ENCODE data around the gene TOR3A.
"Not testable (repeated sequence)": the region's sequence is repeated elsewhere in the genome, so short reads cannot be mapped to it uniquely, and the experiment has no call there.

Gene TOR3A

GRCh38 chr1:179127163-179127895 is 45.5 kb downstream of the TOR3A start:
- H3K4me3 ChIP-seq (ENCODE audit: low read length) = no peak overlapping the region
- H3K27ac ChIP-seq (ENCODE audit: low read depth, low read length) = no peak overlapping the region
- H3K9me3 ChIP-seq (ENCODE audit: control insufficient read depth, insufficient read depth, low read length) = no peaks in the 10 kb centered on the region
- no peaks in the 10 kb centered on the region for H3K9me2 ChIP-seq (replicated peaks; ENCODE audit: control insufficient read depth, low read length)
- H3F3A ChIP-seq (ENCODE audit: control insufficient read depth, insufficient read depth) = no peaks in the 10 kb centered on the region
- H3K36me3 ChIP-seq (ENCODE audit: control insufficient read depth, low read length) = peaks cover 16% of the 10 kb centered on the region
- no peak overlapping the region for H3K4me2 ChIP-seq (ENCODE audit: low read length)
- H3K27me3 ChIP-seq (ENCODE audit: control insufficient read depth, low read length) = no peaks in the 10 kb centered on the region
- no peaks in the 10 kb centered on the region for H3K79me2 ChIP-seq (ENCODE audit: control insufficient read depth, low read length)
- H3K4me1 ChIP-seq (ENCODE audit: control insufficient read depth, low read length) = peaks cover 24% of the 10 kb centered on the region
- no peaks in the 10 kb centered on the region for H4K20me1 ChIP-seq (ENCODE audit: control insufficient read depth, insufficient read depth, low read depth, low read length)
- TF ChIP-seq CTCF (IDR thresholded peaks at IDR 0.05; ENCODE audit: low read depth, low read length, poor library complexity, severe bottlenecking) = no peak
- TF ChIP-seq EZH2phosphoT487 (IDR thresholded peaks at IDR 0.05; ENCODE audit: borderline replicate concordance, low read length) = no peak

- no peaks in the 10 kb centered on the region for H3K79me2 ChIP-seq (ENCODE audit: control insufficient read depth, low read length)
- no peaks in the 10 kb centered on the region for H3K27me3 ChIP-seq (ENCODE audit: control insufficient read depth, low read length)
- no peaks in the 10 kb centered on the region for H3K9me3 ChIP-seq (ENCODE audit: control insufficient read depth, insufficient read depth, low read length)
- no peak overlapping the region for H3K4me3 ChIP-seq (ENCODE audit: low read length)
- TF ChIP-seq EZH2phosphoT487 (IDR thresholded peaks at IDR 0.05; ENCODE audit: borderline replicate concordance, low read length) (no peak), CTCF (IDR thresholded peaks at IDR 0.05; ENCODE audit: low read depth, low read length, poor library complexity, severe bottlenecking) (no peak)
- H3K27ac ChIP-seq (ENCODE audit: low read depth, low read length) = no peak overlapping the region
- H3F3A ChIP-seq (ENCODE audit: control insufficient read depth, insufficient read depth) = no peaks in the 10 kb centered on the region
- peaks cover 16% of the 10 kb centered on the region for H3K36me3 ChIP-seq (ENCODE audit: control insufficient read depth, low read length)
- peaks cover 24% of the 10 kb centered on the region for H3K4me1 ChIP-seq (ENCODE audit: control insufficient read depth, low read length)
- no peaks in the 10 kb centered on the region for H3K9me2 ChIP-seq (replicated peaks; ENCODE audit: control insufficient read depth, low read length)
- no peak overlapping the region for H3K4me2 ChIP-seq (ENCODE audit: low read length)
- H4K20me1 ChIP-seq (ENCODE audit: control insufficient read depth, insufficient read depth, low read depth, low read length) = no peaks in the 10 kb centered on the region
These were observed 46.6 kb downstream of the TOR3A start for GRCh38 chr1:179128520-179128919.

GRCh38 chr1:179129702-179130473 is 48.0 kb downstream of the TOR3A start:
- H3K9me2 ChIP-seq (replicated peaks; ENCODE audit: control insufficient read depth, low read length) = no peaks in the 10 kb centered on the region
- H3K4me1 ChIP-seq (ENCODE audit: control insufficient read depth, low read length) = peaks cover 20% of the 10 kb centered on the region
- peak overlapping the region; percentile 83 for H3K4me2 ChIP-seq (ENCODE audit: low read length)
- H3K27me3 ChIP-seq (ENCODE audit: control insufficient read depth, low read length) = no peaks in the 10 kb centered on the region
- H3K9me3 ChIP-seq (ENCODE audit: control insufficient read depth, insufficient read depth, low read length) = no peaks in the 10 kb centered on the region
- no peaks in the 10 kb centered on the region for H4K20me1 ChIP-seq (ENCODE audit: control insufficient read depth, insufficient read depth, low read depth, low read length)
- H3K4me3 ChIP-seq (ENCODE audit: low read length) = peak overlapping the region; percentile 64
- H3K36me3 ChIP-seq (ENCODE audit: control insufficient read depth, low read length) = peaks cover 16% of the 10 kb centered on the region
- H3F3A ChIP-seq (ENCODE audit: control insufficient read depth, insufficient read depth) = no peaks in the 10 kb centered on the region
- TF ChIP-seq CTCF (IDR thresholded peaks at IDR 0.05; ENCODE audit: low read depth, low read length, poor library complexity, severe bottlenecking) = no peak
- no peak for TF ChIP-seq EZH2phosphoT487 (IDR thresholded peaks at IDR 0.05; ENCODE audit: borderline replicate concordance, low read length)
- H3K79me2 ChIP-seq (ENCODE audit: control insufficient read depth, low read length) = no peaks in the 10 kb centered on the region
- no peak overlapping the region for H3K27ac ChIP-seq (ENCODE audit: low read depth, low read length)

GRCh38 chr1:179135168-179135567 is 53.3 kb downstream of the TOR3A start:
- not testable (repeated sequence) for H3K27ac ChIP-seq (ENCODE audit: low read depth, low read length); H3K9me3 ChIP-seq (ENCODE audit: control insufficient read depth, insufficient read depth, low read length); H4K20me1 ChIP-seq (ENCODE audit: control insufficient read depth, insufficient read depth, low read depth, low read length); H3F3A ChIP-seq (ENCODE audit: control insufficient read depth, insufficient read depth); H3K4me1 ChIP-seq (ENCODE audit: control insufficient read depth, low read length); H3K4me2 ChIP-seq (ENCODE audit: low read length); H3K27me3 ChIP-seq (ENCODE audit: control insufficient read depth, low read length); H3K4me3 ChIP-seq (ENCODE audit: low read length); H3K36me3 ChIP-seq (ENCODE audit: control insufficient read depth, low read length); H3K9me2 ChIP-seq (replicated peaks; ENCODE audit: control insufficient read depth, low read length)
- peaks cover 14% of the 10 kb centered on the region for H3K79me2 ChIP-seq (ENCODE audit: control insufficient read depth, low read length)

- H3K4me1 ChIP-seq (ENCODE audit: control insufficient read depth, low read length); H3K4me3 ChIP-seq (ENCODE audit: low read length); H3K27ac ChIP-seq (ENCODE audit: low read depth, low read length); H4K20me1 ChIP-seq (ENCODE audit: control insufficient read depth, insufficient read depth, low read depth, low read length); H3K4me2 ChIP-seq (ENCODE audit: low read length); H3K27me3 ChIP-seq (ENCODE audit: control insufficient read depth, low read length); H3K9me2 ChIP-seq (replicated peaks; ENCODE audit: control insufficient read depth, low read length); H3K9me3 ChIP-seq (ENCODE audit: control insufficient read depth, insufficient read depth, low read length); H3K36me3 ChIP-seq (ENCODE audit: control insufficient read depth, low read length); H3F3A ChIP-seq (ENCODE audit: control insufficient read depth, insufficient read depth): not testable (repeated sequence)
- peaks cover 14% of the 10 kb centered on the region for H3K79me2 ChIP-seq (ENCODE audit: control insufficient read depth, low read length)
These were observed 53.8 kb downstream of the TOR3A start for GRCh38 chr1:179135707-179136106.

Measured in DOHH2 (cell line).